K562 (cell line): ENCODE measurements around the gene CLCNKA. TPM values are rescaled to one million over a fixed set of nuclear protein-coding genes. Genes with fewer than 3 reads are reported as not detected.

ENCODE experiments used
- ARID1B ChIP-seq: fragments of 450-650 bp; IDR thresholded peaks from 2 replicates; pipeline ENCODE4 v1.6.1; 2016; ENCODE audit warnings: antibody characterized with exemption, mild to moderate bottlenecking, inconsistent platforms
- ESRRA ChIP-seq: fragments of 450-650 bp; IDR thresholded peaks from 2 replicates; pipeline ENCODE4 v1.6.1; 2014; ENCODE audit warnings: low read depth, mild to moderate bottlenecking, moderate library complexity, borderline replicate concordance
- MAX ChIP-seq: sonication (generic); formaldehyde crosslinking; IDR thresholded peaks from 2 replicates; pipeline ENCODE4 v1.9.0; 2022; ENCODE audit warnings: mild to moderate bottlenecking, missing genetic modification reagents
- RCOR1 ChIP-seq, 2 experiments: IDR thresholded peaks; 2 replicates each; pipeline ENCODE4 v1.6.1; 2012; ENCODE audit warnings: low read depth in 2 of 2, low read length in 2 of 2, borderline replicate concordance in 1 of 2, improper control_type of control experiment in 1 of 2
- RNF2 ChIP-seq: sonication (generic); IDR thresholded peaks from 2 replicates; pipeline ENCODE4 v1.6.1; 2016
- TAF1 ChIP-seq: IDR thresholded peaks from 2 replicates; pipeline ENCODE4 v1.6.1; 2011; ENCODE audit warnings: mild to moderate bottlenecking, low read length, moderate library complexity; ENCODE audit not compliant: insufficient read depth, control insufficient read depth, severe bottlenecking; ENCODE audit errors: extremely low read depth
- ZC3H4 ChIP-seq: sonication (generic); formaldehyde crosslinking; IDR thresholded peaks from 2 replicates; pipeline ENCODE4 v1.9.0; 2021; ENCODE audit warnings: missing genetic modification reagents, borderline replicate concordance
- polyA plus RNA-seq, 8 experiments: library from polyadenylated mRNA; depleted of rRNA in 4 of 8; stranded (reverse) in 5 of 8; unstranded in 3 of 8; fragments of >200 nt; fragmentation: Nextera tagmentation in 2 of 8; fragmentation: Illumina TruSeq in 1 of 8; extraction: Ambion mirVana in 2 of 8; extraction: Trizol in 1 of 8; gene quantifications; 2 replicates each; pipeline versions ENCODE4 v1.2.1 to v1.2.3, GENCODE V29; 2011 to 2014; ENCODE audit warnings: inconsistent platforms in 1 of 8, missing spikeins in 1 of 8
- total RNA-seq, 7 experiments: library from RNA; depleted of rRNA in 6 of 7; stranded (reverse); fragments of >200 nt in 6 of 7; fragmentation: Illumina TruSeq in 2 of 7; extraction: Trizol in 2 of 7; gene quantifications; 2 replicates each; pipeline versions ENCODE4 v1.2.1 to v1.2.3, GENCODE V29; 2011 to 2021; ENCODE audit warnings: low replicate concordance in 1 of 7
- TF ChIP-seq, protein P1 (sequence below): fragments of 250-450 bp; sonication (Bioruptor Pico); IDR thresholded peaks from 2 replicates; pipeline ENCODE4 v1.5.0; 2020; ENCODE audit warnings: mild to moderate bottlenecking

Gene CLCNKA
- total and polyA plus RNA-seq, 9 of the 15 experiments (the other 6 are each of a cell fraction or from before 2014, with no cell fraction given), result 0.03 to 0.37 (median 0.10) TPM; not detected in 3

GRCh38 chr1:16068356-16069270 lies 46.8 kb downstream of the CLCNKA start (continued):
- peak; percentile 77; the same call in 1 of the 2 replicates for TF ChIP-seq ESRRA
- TF ChIP-seq RCOR1 (IDR thresholded peaks at IDR 0.05; ENCODE audit: borderline replicate concordance in 1 of 2, low read depth in 2 of 2, low read length in 2 of 2), result 0 out of 4 replicates have a peak, but pooled peaks of 1 of the 2 experiments have one; percentile 25
- TF ChIP-seq, protein P1, sequence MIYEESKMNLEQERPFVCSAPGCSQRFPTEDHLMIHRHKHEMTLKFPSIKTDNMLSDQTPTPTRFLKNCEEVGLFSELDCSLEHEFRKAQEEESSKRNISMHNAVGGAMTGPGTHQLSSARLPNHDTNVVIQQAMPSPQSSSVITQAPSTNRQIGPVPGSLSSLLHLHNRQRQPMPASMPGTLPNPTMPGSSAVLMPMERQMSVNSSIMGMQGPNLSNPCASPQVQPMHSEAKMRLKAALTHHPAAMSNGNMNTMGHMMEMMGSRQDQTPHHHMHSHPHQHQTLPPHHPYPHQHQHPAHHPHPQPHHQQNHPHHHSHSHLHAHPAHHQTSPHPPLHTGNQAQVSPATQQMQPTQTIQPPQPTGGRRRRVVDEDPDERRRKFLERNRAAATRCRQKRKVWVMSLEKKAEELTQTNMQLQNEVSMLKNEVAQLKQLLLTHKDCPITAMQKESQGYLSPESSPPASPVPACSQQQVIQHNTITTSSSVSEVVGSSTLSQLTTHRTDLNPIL (CRISPR knock-in tag), result no peak
- TF ChIP-seq ZC3H4 (CRISPR knock-in tag), result 0 out of 2 replicates have a peak, but pooled peaks have one; percentile 55
- no peak for TF ChIP-seq ARID1B
- TF ChIP-seq RNF2, result no peak
- TF ChIP-seq TAF1, result no peak
- TF ChIP-seq MAX (CRISPR knock-in tag), result 0 out of 2 replicates have a peak, but pooled peaks have one; percentile 19
